Body of pancreas (tissue), 4 donors: Measurements from ENCODE around the gene SPAST. TPM values are rescaled to one million over a fixed set of nuclear protein-coding genes. Genes with fewer than 3 reads are reported as not detected.
"Not testable (repeated sequence)": the region's sequence is repeated elsewhere in the genome, so short reads cannot be mapped to it uniquely, and the experiment has no call there.

Experiments used
- ATAC-seq: fragments of 150-250 bp; one replicate; pipeline ENCODE4 v1.9.1; 2016
- DNase-seq, 4 donors: peaks; one replicate each; pipeline ENCODE4 v3.0.0-alpha.2; 2019
- H3K27ac ChIP-seq, 4 donors: fragments of 200-600 bp; sonication (generic); 1 replicate in 3 of 4; 2 replicates in 1 of 4; pipeline versions ENCODE4 v1.5.1 to v1.6.1; 2016 to 2019; ENCODE audit warnings: mild to moderate bottlenecking in 1 of 4, mixed read lengths in 1 of 4, moderate library complexity in 1 of 4
- H3K27me3 ChIP-seq, 2 donors: fragments of 200-600 bp; sonication (generic); one replicate each; pipeline ENCODE4 v1.6.0; 2016; ENCODE audit warnings: mild to moderate bottlenecking in 1 of 2
- H3K36me3 ChIP-seq, 2 donors: fragments of 200-600 bp; sonication (generic); replicated peaks in 1 of 2; 2 replicates each; pipeline ENCODE4 v1.5.1; 2016; ENCODE audit warnings: low read depth in 2 of 2; ENCODE audit not compliant: insufficient read depth in 1 of 2
- H3K4me1 ChIP-seq: fragments of 200-600 bp; sonication (generic); one replicate; pipeline ENCODE4 v1.6.0; 2016
- H3K4me3 ChIP-seq, 2 donors: fragments of 200-600 bp; sonication (generic); 1 replicate in 1 of 2; 2 replicates in 1 of 2; pipeline ENCODE4 v1.5.1; 2016 to 2019
- H3K9me3 ChIP-seq, 3 donors: fragments of 200-600 bp; sonication (generic); 1 replicate in 2 of 3; 2 replicates in 1 of 3; pipeline ENCODE4 v1.5.1; 2016
- CTCF ChIP-seq, 7 experiments: fragments of 450-650 bp in 4 of 7; fragments of 200-600 bp in 3 of 7; sonication (generic) in 3 of 7; IDR thresholded peaks; one replicate each; pipeline ENCODE4 v1.5.1; 2016 to 2019; ENCODE audit warnings: antibody characterized with exemption in 7 of 7
- POLR2A ChIP-seq, 3 donors: fragments of 450-650 bp; IDR thresholded peaks; one replicate each; pipeline ENCODE4 v1.6.1; 2016; ENCODE audit warnings: antibody characterized with exemption in 3 of 3, mild to moderate bottlenecking in 2 of 3
- WGBS, 2 donors: methylation state at CpG; one replicate each; pipeline ENCODE4 v1.1.5; 2017; 5-methylcytosine and 5-hydroxymethylcytosine counted together
- intact Hi-C: fragments of 100-400 bp; cut with DNase I; formaldehyde crosslinking; loops from one replicate; pipeline ENCODE4 v1.15.1; 2023
- total RNA-seq, 2 donors: library from RNA; depleted of rRNA; stranded (reverse); fragments of >200 nt; gene quantifications; one replicate each; pipeline ENCODE4 v1.1.0, GENCODE V29; 2016

SPAST gene
- total RNA-seq, result 10 to 100 TPM; 10.6 to 23.7 TPM

GRCh38 chr2:32063310-32064020 lies at the start of gene SPAST:
TSS of gene SPAST (plus strand) at chr2:32063556. CDS start at chr2:32063832, 276 bp downstream.
- H3K36me3 ChIP-seq, result no peaks in the 10 kb centered on the region
- H3K9me3 ChIP-seq, result no peaks in the 10 kb centered on the region
- intact Hi-C loops, result no loop called here
- peak; percentile 93 for ATAC-seq
- DNase-seq, result peak; percentile 98
- no peaks in the 10 kb centered on the region for H3K27me3 ChIP-seq
- peaks cover 10% of the 10 kb centered on the region for H3K4me1 ChIP-seq
- TF ChIP-seq POLR2A (IDR thresholded peaks at IDR 0.05) (peak; percentile 81 to 94 (median 92)), CTCF (IDR thresholded peaks at IDR 0.05) (peak; percentile 49 to 98 (median 94))
- H3K4me3 ChIP-seq, result peak within 1 kb of the TSS; percentile 46 to 97
- 0% methylated on average over 23 to 79 of the region's 79 CpGs for WGBS, 2 donors
- H3K27ac ChIP-seq, result peak within 1 kb of the TSS; percentile 67 to 99 (median 85)

DNA sequence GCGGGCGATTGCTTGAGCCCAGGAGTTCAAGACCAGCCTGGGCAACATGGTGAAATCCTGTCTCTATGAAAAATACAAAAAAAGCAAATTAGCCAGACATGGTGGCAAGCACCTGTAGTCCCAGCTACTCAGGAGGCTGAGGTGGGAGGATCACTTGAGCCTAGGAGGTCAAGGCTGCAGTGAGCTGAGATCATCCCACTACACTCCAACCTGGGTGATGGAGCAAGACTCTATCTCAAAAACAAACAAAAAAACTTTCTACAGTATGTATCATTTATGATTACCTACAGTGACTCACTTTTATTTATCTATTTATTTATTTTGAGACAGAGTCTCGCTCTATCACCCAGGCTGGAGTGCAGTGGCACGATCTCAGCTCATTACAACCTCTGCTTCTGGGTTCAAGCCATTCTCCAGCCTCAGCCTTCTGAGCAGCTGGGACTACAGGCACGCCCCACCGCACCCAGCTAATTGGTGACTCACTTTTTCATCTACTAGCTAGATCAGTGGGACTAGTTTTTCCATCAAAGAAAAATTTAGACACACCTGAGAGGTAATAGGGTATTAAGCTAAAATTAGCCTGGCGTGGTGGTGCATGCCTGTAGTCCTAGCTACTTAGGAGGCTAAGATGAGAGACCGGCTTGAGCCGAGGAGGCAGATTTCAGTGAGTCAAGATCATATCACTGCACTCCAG lies 44.4 kb upstream of the SPAST start:
- H3K4me1 ChIP-seq, H3K36me3 ChIP-seq, H3K4me3 ChIP-seq, intact Hi-C loops, H3K27ac ChIP-seq, H3K27me3 ChIP-seq, H3K9me3 ChIP-seq, DNase-seq, ATAC-seq: not testable (repeated sequence)
- WGBS, 2 donors, result 96 to 99% methylated on average over 9 of the region's 9 CpGs

GRCh38 chr2:32034198-32034887 lies 29.0 kb upstream of the SPAST start:
- intact Hi-C loops, H3K27ac ChIP-seq, H3K9me3 ChIP-seq, DNase-seq, H3K4me1 ChIP-seq, ATAC-seq, H3K36me3 ChIP-seq, H3K27me3 ChIP-seq, H3K4me3 ChIP-seq: not testable (repeated sequence)
- 87 to 91% methylated on average over 8 of the region's 8 CpGs for WGBS, 2 donors

GRCh38 chr2:32039447-32040219 lies 23.7 kb upstream of the SPAST start, which contains the start of gene DPY30:
TSS of gene DPY30 (minus strand) at chr2:32039805. CDS start at chr2:32039456, 349 bp downstream.
- Histone ChIP-seq H3K4me1 (peaks cover 14% of the 10 kb centered on the region), H3K9me3 (no peaks in the 10 kb centered on the region), H3K36me3 (no peaks in the 10 kb centered on the region), H3K27ac (peak within 1 kb of the TSS; percentile 67 to 86 (median 79)), H3K27me3 (no peaks in the 10 kb centered on the region), H3K4me3 (peak within 1 kb of the TSS; percentile 81 to 88)
- 0 to 2% methylated on average over 6 to 43 of the region's 43 CpGs for WGBS, 2 donors
- DNase-seq (peak; percentile 92 to 96 (median 94)), ATAC-seq (peak; percentile 99)
- TF ChIP-seq POLR2A (IDR thresholded peaks at IDR 0.05) (peak; percentile 75 to 93 (median 93)), CTCF (IDR thresholded peaks at IDR 0.05) (peak in 1 of 7 experiments; percentile 23)
- intact Hi-C loops, result no loop called here

DNA sequence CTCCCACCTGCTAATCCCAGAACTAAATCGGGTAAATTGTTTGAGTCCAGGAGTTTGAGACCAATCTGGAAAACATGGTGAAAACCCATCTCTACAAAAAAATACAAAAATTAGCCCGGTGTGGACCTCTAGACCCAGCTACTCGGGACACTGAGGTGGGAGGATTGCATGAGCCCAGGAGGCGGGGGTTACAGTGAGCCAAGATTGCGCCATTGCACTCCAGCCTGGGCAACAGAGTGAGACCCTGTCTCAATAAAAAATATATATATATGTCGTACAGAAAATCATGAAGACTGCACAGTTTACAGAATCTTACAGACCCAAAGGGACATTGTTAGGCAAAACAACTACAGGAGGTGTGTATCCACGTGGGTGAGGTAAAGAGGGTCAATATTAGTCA lies 19.8 kb upstream of the SPAST start:
- Histone ChIP-seq H3K27ac (no peak overlapping the region), H3K4me3 (no peak overlapping the region), H3K36me3 (no peaks in the 10 kb centered on the region), H3K9me3 (no peaks in the 10 kb centered on the region), H3K4me1 (peaks cover 12% of the 10 kb centered on the region), H3K27me3 (no peaks in the 10 kb centered on the region)
- no peak for TF ChIP-seq POLR2A (IDR thresholded peaks at IDR 0.05)
- TF ChIP-seq CTCF (IDR thresholded peaks at IDR 0.05), result no peak
- WGBS, 2 donors, result 64 to 69% methylated on average over 7 of the region's 7 CpGs
- ATAC-seq (no peak), DNase-seq (no peak)
- intact Hi-C loops, result no loop called here
